ENCODE measurements around the gene PP2D1. TPM values are rescaled to one million over a fixed set of nuclear protein-coding genes. Genes with fewer than 3 reads are reported as not detected.
"Not testable (repeated sequence)": the region's sequence is repeated elsewhere in the genome, so short reads cannot be mapped to it uniquely, and the experiment has no call there.

Gene PP2D1, protein sequence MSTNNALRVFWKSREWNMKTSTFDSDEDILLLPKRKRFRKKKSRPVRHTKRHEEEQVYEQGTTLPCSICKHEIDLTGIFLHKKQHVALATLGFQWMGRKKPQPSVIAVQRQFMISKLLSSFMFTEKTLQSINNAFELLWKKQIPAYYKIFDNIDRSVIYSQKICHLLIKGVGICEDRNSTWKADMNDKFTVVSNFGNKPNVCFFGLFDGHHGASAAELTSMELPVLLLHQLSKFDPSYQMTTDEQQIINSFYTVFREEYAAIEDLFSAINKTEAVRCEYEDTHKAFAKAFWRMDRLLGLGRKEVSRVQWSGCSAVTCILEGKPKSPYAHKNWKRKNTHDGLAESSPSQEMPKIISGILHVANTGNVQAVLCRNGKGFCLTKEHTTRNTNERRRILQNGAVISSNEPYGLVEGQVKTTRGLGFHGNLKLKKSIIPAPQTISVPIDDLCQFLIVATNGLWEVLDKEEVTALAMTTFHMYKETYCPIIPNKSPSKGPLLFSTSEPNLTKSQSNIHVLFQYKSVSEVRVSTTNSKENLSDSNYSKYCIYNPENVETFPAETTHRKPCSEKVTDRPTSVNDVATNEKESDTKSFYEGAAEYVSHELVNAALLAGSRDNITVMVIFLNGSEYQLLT
- not detected in 2 replicates for total RNA-seq

GRCh38 chr3:20012164-20012563 lies at the start of gene PP2D1:
Gene PP2D1, minus strand, starts transcription at chr3:20012264. Its CDS starts 192 bp downstream, at chr3:20012072.
- intact Hi-C loops (cut with micrococcal nuclease): no loop called here

- intact Hi-C loops (cut with micrococcal nuclease): loop anchor here (1.0 kb wide), 2 partner anchors 18 to 43 kb away; no protein-coding TSS in a partner anchor
Observed at GRCh38 chr3:20060974-20061685, 49.1 kb upstream of the PP2D1 start.

DNA sequence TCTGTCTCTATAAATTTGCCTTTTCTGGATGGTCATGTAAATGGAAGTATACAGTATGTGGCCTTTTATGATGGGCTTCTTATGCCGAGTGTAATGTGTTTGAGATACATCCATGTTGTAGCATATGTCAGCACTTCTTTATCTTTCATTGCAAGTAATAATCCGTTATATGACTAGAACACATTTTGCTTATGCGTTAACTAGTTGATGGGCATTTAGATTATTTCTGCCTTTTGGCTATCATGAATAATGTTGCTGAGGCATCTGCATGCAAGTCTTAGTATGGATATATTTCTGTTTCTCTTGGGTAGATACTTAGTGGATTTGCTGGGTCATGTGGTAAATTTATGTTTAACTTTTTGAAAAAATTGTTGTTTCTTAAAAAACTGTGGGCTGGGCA lies 47.9 kb upstream of the PP2D1 start:
- intact Hi-C loops (cut with micrococcal nuclease): no loop called here

DNA sequence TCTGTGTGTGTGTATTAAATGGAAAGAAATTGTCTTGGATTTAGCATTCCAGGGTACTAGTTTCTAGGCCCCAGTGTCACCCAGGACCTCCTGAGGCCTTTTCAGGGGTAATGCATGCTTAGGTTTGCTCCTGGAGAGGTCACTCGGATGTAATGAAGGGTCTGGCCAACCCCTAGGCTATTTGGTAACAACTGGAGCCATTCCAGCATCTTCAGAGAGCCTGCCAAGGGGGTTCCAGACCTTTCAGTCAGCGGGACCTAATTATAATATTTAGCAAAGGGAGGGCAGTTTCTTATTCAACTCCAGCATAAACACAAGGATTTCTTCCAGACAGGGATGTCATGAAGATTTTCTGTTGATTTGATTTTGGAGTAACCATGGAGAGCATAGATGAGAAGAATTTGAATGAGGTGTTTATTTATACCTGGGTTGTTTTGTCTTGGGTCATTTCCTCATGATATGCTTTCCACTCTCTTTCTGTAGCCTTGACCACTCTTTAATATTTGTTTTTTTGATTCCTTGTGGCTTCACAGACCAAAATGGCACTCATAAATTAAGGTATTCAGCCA lies 45.6 kb upstream of the PP2D1 start:
- intact Hi-C loops (cut with micrococcal nuclease): no loop called here

- intact Hi-C loops (cut with micrococcal nuclease): no loop called here
Observed at GRCh38 chr3:20056725-20057611, 44.9 kb upstream of the PP2D1 start.

- intact Hi-C loops (cut with micrococcal nuclease): loop anchor here (2.0 kb wide), 2 partner anchors 15 to 49 kb away; partner anchors contain the start of gene KAT2B
Observed at GRCh38 chr3:20055842-20056241, 43.8 kb upstream of the PP2D1 start.

DNA sequence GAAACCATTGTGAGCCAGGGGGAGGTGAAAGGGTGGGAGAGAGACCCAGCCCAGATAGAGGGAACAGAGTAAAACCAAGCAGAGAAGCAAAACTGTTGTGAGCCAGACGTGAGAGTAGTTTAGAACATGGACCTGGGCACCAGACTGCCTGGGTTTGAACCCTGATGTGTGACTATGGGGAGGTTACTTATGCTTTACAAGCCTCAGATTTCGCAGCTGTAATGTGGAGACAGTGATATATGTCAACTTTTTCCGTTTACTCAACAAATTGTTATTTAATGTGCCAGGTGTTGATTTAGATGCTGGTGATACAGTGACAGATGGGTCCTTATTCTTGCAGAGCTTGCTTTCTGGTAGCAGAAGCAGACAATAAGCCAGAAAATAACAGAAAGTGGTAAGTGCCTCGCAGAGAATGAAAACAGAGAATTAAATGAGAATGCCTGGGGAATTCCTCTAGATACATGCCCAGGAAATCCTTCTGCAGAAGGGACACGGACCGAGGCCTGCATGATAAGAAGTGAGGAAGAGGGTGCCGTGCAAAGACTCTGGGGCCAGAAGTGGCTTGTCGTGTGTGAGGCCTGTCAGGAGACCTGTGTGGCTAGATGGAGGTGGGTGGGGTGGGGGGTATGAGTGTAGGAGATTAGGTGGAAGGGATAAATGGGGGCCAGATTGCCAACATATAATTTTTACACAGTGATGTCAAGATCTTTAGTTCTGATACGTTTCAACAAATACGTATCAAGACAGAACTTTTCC lies 43.1 kb upstream of the PP2D1 start:
- intact Hi-C loops (cut with micrococcal nuclease): loop anchor here (2.0 kb wide), 2 partner anchors 14 to 50 kb away; partner anchors contain the start of gene KAT2B

GRCh38 chr3:20054549-20054987 lies 42.5 kb upstream of the PP2D1 start:
- intact Hi-C loops (cut with micrococcal nuclease): loop anchor here (2.0 kb wide), 2 partner anchors 14 to 50 kb away; partner anchors contain the start of gene KAT2B

DNA sequence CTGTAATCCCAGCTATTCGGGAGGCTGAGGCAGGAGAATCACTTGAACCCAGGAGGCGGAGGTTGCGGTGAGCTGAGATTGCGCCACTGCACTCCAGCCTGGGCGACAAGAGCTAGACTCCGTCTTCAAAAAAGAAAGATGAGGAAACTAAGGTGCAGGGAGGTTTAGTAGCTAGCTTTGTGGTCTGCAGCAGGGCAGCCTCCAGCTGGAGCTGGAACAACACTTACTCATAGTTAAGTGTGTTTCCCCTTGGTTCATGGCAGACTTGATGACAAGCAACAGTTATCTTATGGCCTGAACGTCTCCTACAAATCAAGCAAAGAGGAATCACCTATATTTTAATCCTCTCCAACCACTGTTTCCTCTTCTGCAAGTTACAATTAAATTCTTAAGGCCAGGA lies 40.8 kb upstream of the PP2D1 start:
- intact Hi-C loops (cut with micrococcal nuclease): no loop called here

DNA sequence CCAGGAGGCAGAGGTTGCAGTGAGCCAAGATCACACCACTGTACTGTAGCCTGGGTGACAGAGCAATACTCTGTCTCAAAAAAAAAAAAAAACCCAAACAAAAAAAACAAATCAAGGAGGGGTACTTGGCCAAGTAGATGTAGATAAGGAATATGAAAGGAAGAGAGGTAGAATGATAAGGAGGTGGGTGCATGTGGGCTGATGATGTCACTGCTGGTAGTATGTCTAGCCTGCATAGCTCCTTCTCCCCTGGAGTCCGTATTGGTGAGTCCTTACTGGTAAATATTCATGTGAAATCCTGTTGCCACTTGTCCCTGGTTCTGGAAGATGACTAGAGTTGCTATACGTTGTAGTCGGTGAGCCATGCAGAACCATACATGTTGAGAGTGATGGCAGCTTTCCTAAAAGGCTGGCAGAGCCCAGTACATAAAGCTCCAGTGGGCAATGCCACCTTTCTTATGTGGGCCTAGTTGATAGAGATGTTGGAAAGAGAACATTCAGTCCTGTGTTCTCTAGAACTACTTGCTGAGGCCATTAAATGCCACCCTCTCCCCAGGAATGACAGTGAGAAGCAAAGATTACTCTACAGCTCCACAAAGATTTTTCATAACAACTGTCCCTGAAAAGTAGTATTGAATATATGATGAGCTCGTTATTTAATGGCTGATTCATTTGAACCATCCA lies 39.2 kb upstream of the PP2D1 start:
- intact Hi-C loops (cut with micrococcal nuclease): no loop called here

- intact Hi-C loops (cut with micrococcal nuclease): no loop called here
Observed at GRCh38 chr3:20047976-20048883, 36.2 kb upstream of the PP2D1 start.

DNA sequence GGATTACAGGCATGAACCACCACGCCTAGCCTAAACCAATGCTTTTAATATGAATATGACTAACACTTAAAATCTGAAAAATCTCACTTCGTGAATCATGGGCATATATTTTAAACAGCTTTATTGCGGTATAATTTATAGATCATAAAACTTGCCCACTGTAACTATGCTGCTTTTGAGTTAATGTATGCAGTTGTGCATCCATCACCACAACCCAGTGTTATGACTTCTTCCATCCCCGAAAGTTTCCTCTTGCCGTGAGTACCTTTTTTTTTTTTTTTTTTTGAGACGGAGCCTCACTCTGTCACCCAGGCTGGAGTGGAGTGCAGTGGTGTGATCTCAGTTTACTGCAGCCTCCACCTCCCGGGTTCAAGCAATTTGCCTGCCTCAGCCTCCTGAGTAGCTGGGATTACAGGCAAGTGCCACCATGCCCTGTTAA lies 35.3 kb upstream of the PP2D1 start:
- intact Hi-C loops (cut with micrococcal nuclease): no loop called here

GRCh38 chr3:20046556-20046955 lies 34.5 kb upstream of the PP2D1 start:
- intact Hi-C loops (cut with micrococcal nuclease): no loop called here

DNA sequence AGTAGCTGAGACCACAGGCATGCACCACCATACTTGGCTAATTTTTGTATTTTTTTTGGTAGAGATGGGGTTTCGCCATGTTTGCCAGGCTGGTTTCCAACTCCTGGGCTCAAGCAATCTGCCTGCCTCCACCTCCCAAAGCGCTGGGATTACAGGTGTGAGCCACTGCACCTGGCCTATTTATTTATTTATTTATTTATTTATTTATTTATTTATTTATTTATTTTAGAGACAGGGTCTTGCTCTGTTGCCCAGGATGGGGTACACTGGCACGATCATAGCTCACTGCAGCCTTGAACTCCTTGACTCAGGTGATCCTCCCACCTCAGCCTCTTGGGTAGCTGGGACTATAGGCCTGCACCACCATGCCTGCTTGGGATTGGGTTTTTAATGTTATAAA lies 33.1 kb upstream of the PP2D1 start:
- intact Hi-C loops (cut with micrococcal nuclease): not testable (repeated sequence)

GRCh38 chr3:20043825-20044224 lies 31.8 kb upstream of the PP2D1 start:
- intact Hi-C loops (cut with micrococcal nuclease): loop anchor here (1.0 to 5.0 kb wide), 2 partner anchors 17 to 1622 kb away; no protein-coding TSS in a partner anchor

DNA sequence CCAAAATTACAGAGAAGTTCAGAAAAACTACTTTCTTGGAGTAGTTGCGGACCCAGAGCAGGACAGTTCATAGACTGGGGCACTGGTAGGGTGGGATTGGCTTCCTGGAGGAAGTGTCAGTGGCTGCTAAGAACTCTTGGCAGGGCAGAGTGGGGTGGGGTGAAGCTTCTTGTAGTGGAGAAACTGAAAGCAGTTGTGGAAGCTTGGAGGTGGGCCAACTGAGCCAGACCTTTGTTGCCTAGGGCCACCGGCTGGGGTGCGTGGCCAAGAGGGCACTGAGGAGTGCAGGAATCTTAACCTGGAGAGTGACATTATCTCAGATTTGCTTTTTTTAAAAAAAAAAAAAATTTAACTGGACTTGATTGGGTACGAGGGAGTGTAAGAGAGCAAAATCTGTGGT lies 31.3 kb upstream of the PP2D1 start:
- intact Hi-C loops (cut with micrococcal nuclease): loop anchor here (1.0 to 5.0 kb wide), 2 partner anchors 18 to 1621 kb away; no protein-coding TSS in a partner anchor

- intact Hi-C loops (cut with micrococcal nuclease): loop anchor here (5.0 kb wide), 1 partner anchor 1620 kb away; no protein-coding TSS in a partner anchor
Observed at GRCh38 chr3:20042331-20042730, 30.3 kb upstream of the PP2D1 start.

Measured in T-helper 2 cell treated with Interferon-gamma antibody and Interleukin-4, amounts not matched to agents 100 ng/mL and 5 ng/mL, for 36 hours (primary cell).